ENCODE data around the gene ZNF26. TPM values are rescaled to one million over a fixed set of nuclear protein-coding genes. Genes with fewer than 3 reads are reported as not detected.
A peak's percentile ranks its signal among the peaks of the same experiment; 100 is the strongest.

ZNF26 gene
- polyA plus RNA-seq, 1 of the 3 experiments (the other 2 are of a cell fraction), result 7.3 TPM

- WGBS (ENCODE audit: low lambda C conversion rate), result under 1% methylated on average over 51 of the region's 103 CpGs
- Histone ChIP-seq H3K4me2 (peak within 1 kb of the TSS; percentile 82), H3K9me3 (peaks cover 48% of the 10 kb centered on the region), H3K36me3 (replicated peaks in 1 of 2; ENCODE audit: control insufficient read depth in 1 of 2, insufficient read depth in 2 of 2, low read length in 1 of 2) (peaks cover 22 to 41% of the 10 kb centered on the region in 2 experiments), H3K27ac (ENCODE audit: low read depth in 2 of 2, low read length in 1 of 2) (peak within 1 kb of the TSS; percentile 84 to 92), H3K4me1 (ENCODE audit: control insufficient read depth in 1 of 2, insufficient read depth in 2 of 2, low read depth in 1 of 2, low read length in 1 of 2) (no peaks in the 10 kb centered on the region; a peak in 1 of 4 replicates), H3K4me3 (ENCODE audit: low read depth in 2 of 2, low read length in 1 of 2) (peak within 1 kb of the TSS; percentile 56 to 88), H4K20me1 (ENCODE audit: insufficient read depth) (no peaks in the 10 kb centered on the region), H3K79me2 (ENCODE audit: insufficient read depth) (peaks cover 47% of the 10 kb centered on the region), H3K27me3 (ENCODE audit: insufficient read depth) (no peaks in the 10 kb centered on the region), H2AFZ (ENCODE audit: low read depth) (peak within 1 kb of the TSS; percentile 99), H3K9ac (peak within 1 kb of the TSS; percentile 83), H3K9me2 (no peaks in the 10 kb centered on the region), H3F3A (replicated peaks; ENCODE audit: insufficient read depth) (peaks cover 15% of the 10 kb centered on the region)
- peak; percentile 95 for DNase-seq
- POLR2A ChIA-PET, result no interaction called here
- CTCF ChIA-PET, result no interaction called here
- TF ChIP-seq REST (IDR thresholded peaks at IDR 0.05; ENCODE audit: low read depth, low read length) (0 out of 2 replicates have a peak, but pooled peaks have one; percentile 29), RXRA (IDR thresholded peaks at IDR 0.05; ENCODE audit: borderline replicate concordance, low read depth) (no peak), ELF1 (IDR thresholded peaks at IDR 0.05) (peak; percentile 51), RFX5 (IDR thresholded peaks at IDR 0.05; ENCODE audit: low read length) (no peak), CTCF (IDR thresholded peaks at IDR 0.05) (no peak), NRF1 (IDR thresholded peaks at IDR 0.05; ENCODE audit: low read depth, low read length) (peak; percentile 77), RCOR1 (IDR thresholded peaks at IDR 0.05; ENCODE audit: low read length) (no peak), YY1 (IDR thresholded peaks at IDR 0.05; ENCODE audit: low read depth) (peak; percentile 71), EZH2phosphoT487 (IDR thresholded peaks at IDR 0.05; ENCODE audit: borderline replicate concordance, low read depth) (no peak), NFIC (IDR thresholded peaks at IDR 0.05; ENCODE audit: borderline replicate concordance) (no peak), RAD21 (IDR thresholded peaks at IDR 0.05; ENCODE audit: low read length) (no peak), GATA2 (CRISPR knock-in tag; IDR thresholded peaks at IDR 0.05) (no peak), POLR2AphosphoS5 (IDR thresholded peaks at IDR 0.05; ENCODE audit: low read depth, low read length) (peak; percentile 76), EP300 (IDR thresholded peaks at IDR 0.05; ENCODE audit: borderline replicate concordance in 1 of 2, low read depth in 1 of 2, low read length in 1 of 2) (no peak), MAX (IDR thresholded peaks at IDR 0.05; ENCODE audit: low read depth) (peak; percentile 94), MXI1 (IDR thresholded peaks at IDR 0.05; ENCODE audit: low read depth, low read length) (peak; percentile 88), GABPA (IDR thresholded peaks at IDR 0.05; ENCODE audit: low read depth) (peak; percentile 79), USF1 (IDR thresholded peaks at IDR 0.05; ENCODE audit: borderline replicate concordance, low read depth) (peak; percentile 93), IRF3 (IDR thresholded peaks at IDR 0.05; ENCODE audit: low read depth, low read length) (no peak), PBX3 (IDR thresholded peaks at IDR 0.05) (no peak), ZBTB33 (IDR thresholded peaks at IDR 0.05; ENCODE audit: borderline replicate concordance, low read depth) (no peak), FOSL2 (IDR thresholded peaks at IDR 0.05; ENCODE audit: borderline replicate concordance, low read depth) (no peak)
Measured at GRCh38 chr12:133037207-133038005, 51.2 kb downstream of the ZNF26 start, which contains the start of gene ZNF84. ZNF84 (plus strand) TSS chr12:133037509; CDS start chr12:133041468, 3,959 bp downstream.

All from SK-N-SH (cell line).